Measurements from ENCODE around the gene HK1. TPM values are rescaled to one million over a fixed set of nuclear protein-coding genes. Genes with fewer than 3 reads are reported as not detected.

The HK1 gene
- total RNA-seq, 1 donor from 2014 or later, result 65.6 TPM

DNA sequence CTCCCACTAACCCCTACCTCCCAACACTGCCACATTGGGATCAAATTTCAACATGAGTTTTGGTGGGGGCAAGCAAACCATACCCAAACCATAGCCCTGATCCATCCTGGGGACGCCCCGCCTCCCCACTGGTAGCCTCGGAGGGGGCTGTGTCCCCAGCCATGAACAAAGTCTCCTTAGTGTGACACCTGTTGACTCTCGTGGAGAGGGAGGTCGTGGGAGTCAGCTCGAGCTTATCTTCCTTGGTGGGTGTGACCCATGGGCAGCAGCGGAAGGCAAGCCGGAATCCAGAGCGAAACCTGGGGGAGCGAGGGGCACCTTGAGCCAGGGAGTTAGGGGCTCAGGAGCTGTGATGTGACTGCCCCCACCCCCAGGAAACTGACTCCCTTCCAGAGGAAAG is 126.5 kb downstream of the HK1 start:
- TF ChIP-seq, protein P1, sequence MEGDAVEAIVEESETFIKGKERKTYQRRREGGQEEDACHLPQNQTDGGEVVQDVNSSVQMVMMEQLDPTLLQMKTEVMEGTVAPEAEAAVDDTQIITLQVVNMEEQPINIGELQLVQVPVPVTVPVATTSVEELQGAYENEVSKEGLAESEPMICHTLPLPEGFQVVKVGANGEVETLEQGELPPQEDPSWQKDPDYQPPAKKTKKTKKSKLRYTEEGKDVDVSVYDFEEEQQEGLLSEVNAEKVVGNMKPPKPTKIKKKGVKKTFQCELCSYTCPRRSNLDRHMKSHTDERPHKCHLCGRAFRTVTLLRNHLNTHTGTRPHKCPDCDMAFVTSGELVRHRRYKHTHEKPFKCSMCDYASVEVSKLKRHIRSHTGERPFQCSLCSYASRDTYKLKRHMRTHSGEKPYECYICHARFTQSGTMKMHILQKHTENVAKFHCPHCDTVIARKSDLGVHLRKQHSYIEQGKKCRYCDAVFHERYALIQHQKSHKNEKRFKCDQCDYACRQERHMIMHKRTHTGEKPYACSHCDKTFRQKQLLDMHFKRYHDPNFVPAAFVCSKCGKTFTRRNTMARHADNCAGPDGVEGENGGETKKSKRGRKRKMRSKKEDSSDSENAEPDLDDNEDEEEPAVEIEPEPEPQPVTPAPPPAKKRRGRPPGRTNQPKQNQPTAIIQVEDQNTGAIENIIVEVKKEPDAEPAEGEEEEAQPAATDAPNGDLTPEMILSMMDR (IDR thresholded peaks at IDR 0.05; ENCODE audit: unreplicated experiment), result no peak
- no peak for DNase-seq (ENCODE audit: low spot score in 2 of 2, unreplicated experiment in 2 of 2)
- peaks cover 25% of the 10 kb centered on the region for H3K36me3 Mint-ChIP-seq
- no peaks in the 10 kb centered on the region for H3K9me3 Mint-ChIP-seq
- H3K4me3 Mint-ChIP-seq, result no peak overlapping the region
- no peaks in the 10 kb centered on the region for H3K27me3 Mint-ChIP-seq (ENCODE audit: low read depth)
- peaks cover 9% of the 10 kb centered on the region for H3K4me1 Mint-ChIP-seq
- H3K27ac Mint-ChIP-seq, result no peak overlapping the region

- Mint-ChIP-seq H3K36me3 (peaks cover 25% of the 10 kb centered on the region), H3K27ac (no peak overlapping the region), H3K4me3 (no peak overlapping the region), H3K27me3 (ENCODE audit: low read depth) (no peaks in the 10 kb centered on the region), H3K4me1 (peaks cover 9% of the 10 kb centered on the region), H3K9me3 (no peaks in the 10 kb centered on the region)
- DNase-seq (ENCODE audit: low spot score in 2 of 2, unreplicated experiment in 2 of 2), result no peak
- TF ChIP-seq, protein P1 (IDR thresholded peaks at IDR 0.05; ENCODE audit: unreplicated experiment), result no peak
These were observed 126.9 kb downstream of the HK1 start for GRCh38 chr10:69405221-69405620.

DNA sequence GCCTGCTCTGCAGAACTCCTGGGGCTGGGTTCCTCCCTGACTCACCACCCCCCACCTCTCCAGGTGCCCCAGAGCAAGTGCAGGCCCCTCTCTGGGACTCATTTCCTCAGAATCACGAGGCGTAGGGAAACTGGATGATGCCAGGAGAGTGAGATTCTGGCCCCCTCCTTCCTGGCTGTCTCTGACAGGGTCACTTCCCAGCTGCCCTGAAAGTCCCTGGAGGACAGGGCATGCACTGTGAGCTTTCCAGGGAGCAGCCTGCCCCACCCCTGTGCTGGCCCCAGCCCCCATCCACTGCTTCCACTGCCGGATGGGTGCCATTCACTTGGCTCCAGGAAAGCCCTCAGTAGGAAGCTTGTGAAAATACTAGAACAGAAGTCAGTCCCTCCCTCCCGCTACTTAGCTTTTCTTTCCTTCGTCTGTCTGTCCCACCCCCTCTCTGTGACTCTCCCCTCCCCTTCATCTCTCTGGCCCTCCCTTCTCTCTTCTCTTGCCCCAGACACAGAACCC is 128.1 kb downstream of the HK1 start:
- TF ChIP-seq, protein P1 (IDR thresholded peaks at IDR 0.05; ENCODE audit: unreplicated experiment), result no peak
- H3K4me1 Mint-ChIP-seq, result peaks cover 19% of the 10 kb centered on the region
- DNase-seq (ENCODE audit: low spot score in 2 of 2, unreplicated experiment in 2 of 2), result no peak
- H3K9me3 Mint-ChIP-seq, result no peaks in the 10 kb centered on the region
- peaks cover 18% of the 10 kb centered on the region for H3K36me3 Mint-ChIP-seq
- no peaks in the 10 kb centered on the region for H3K27me3 Mint-ChIP-seq (ENCODE audit: low read depth)
- no peak overlapping the region for H3K4me3 Mint-ChIP-seq
- H3K27ac Mint-ChIP-seq, result peak overlapping the region; percentile 66

GRCh38 chr10:69406816-69407580 is 128.7 kb downstream of the HK1 start:
- no peak for DNase-seq (ENCODE audit: low spot score in 2 of 2, unreplicated experiment in 2 of 2)
- peaks cover 22% of the 10 kb centered on the region for H3K4me1 Mint-ChIP-seq
- no peaks in the 10 kb centered on the region for H3K27me3 Mint-ChIP-seq (ENCODE audit: low read depth)
- TF ChIP-seq, protein P1 (IDR thresholded peaks at IDR 0.05; ENCODE audit: unreplicated experiment), result no peak
- peak overlapping the region; percentile 66 for H3K27ac Mint-ChIP-seq
- no peak overlapping the region for H3K4me3 Mint-ChIP-seq
- H3K36me3 Mint-ChIP-seq, result peaks cover 14% of the 10 kb centered on the region
- no peaks in the 10 kb centered on the region for H3K9me3 Mint-ChIP-seq

GRCh38 chr10:69407621-69408301 is 129.5 kb downstream of the HK1 start:
- TF ChIP-seq, protein P1 (IDR thresholded peaks at IDR 0.05; ENCODE audit: unreplicated experiment), result no peak
- Mint-ChIP-seq H3K4me3 (no peak overlapping the region), H3K36me3 (peaks cover 11% of the 10 kb centered on the region), H3K9me3 (no peaks in the 10 kb centered on the region), H3K4me1 (peaks cover 22% of the 10 kb centered on the region), H3K27ac (no peak overlapping the region), H3K27me3 (ENCODE audit: low read depth) (no peaks in the 10 kb centered on the region)
- no peak for DNase-seq (ENCODE audit: low spot score in 2 of 2, unreplicated experiment in 2 of 2)
